HEK293 (cell line): ENCODE measurements around the gene CAMK2B.

Experiments used
- CTCF ChIA-PET: fragments of 350-600 bp; formaldehyde crosslinking; extraction: SDS; loops from one replicate; lab custom pipeline; 2021; ENCODE audit warnings: antibody characterized with exemption; lab: Yijun Ruan, JAX
- POLR2A ChIA-PET: fragments of 300-600 bp; formaldehyde crosslinking; extraction: SDS; loops from one replicate; lab custom pipeline; 2020; ENCODE audit warnings: antibody characterized with exemption, inconsistent platforms; lab: Yijun Ruan, JAX
- H3K27ac ChIP-seq: fragments of 200-500 bp; sonication (Bioruptor generic); 2 replicates; pipeline ENCODE4 v1.5.1; 2014; ENCODE audit warnings: low read depth, low read length, control low read depth, inconsistent platforms; ENCODE audit errors: extremely low read depth
- H3K36me3 ChIP-seq, 2 experiments: fragments of 200-500 bp in 1 of 2; sonication (Bioruptor generic) in 1 of 2; 1 replicate in 1 of 2; 2 replicates in 1 of 2; pipeline ENCODE4 v1.5.1; 2014 to 2017; ENCODE audit warnings: inconsistent platforms in 2 of 2, low read length in 2 of 2; ENCODE audit not compliant: control insufficient read depth in 2 of 2, insufficient read depth in 1 of 2
- H3K4me1 ChIP-seq: fragments of 200-500 bp; sonication (Bioruptor generic); 2 replicates; pipeline ENCODE4 v1.5.1; 2014; ENCODE audit warnings: mild to moderate bottlenecking, low read length, inconsistent platforms; ENCODE audit not compliant: control insufficient read depth, insufficient read depth
- H3K4me3 ChIP-seq: 2 replicates; pipeline ENCODE4 v1.5.1; 2011; ENCODE audit warnings: low read depth, mild to moderate bottlenecking, control low read depth, low read length, moderate library complexity
- H3K9me3 ChIP-seq: fragments of 200-500 bp; sonication (Bioruptor generic); 2 replicates; pipeline ENCODE4 v1.5.1; 2014; ENCODE audit warnings: low read depth, low read length, inconsistent platforms; ENCODE audit not compliant: control insufficient read depth, insufficient read depth
- ATF2 ChIP-seq: fragments of 450-650 bp; formaldehyde crosslinking; IDR thresholded peaks from 2 replicates; pipeline ENCODE4 v1.5.1; 2016; ENCODE audit warnings: missing biosample characterization, missing genetic modification characterization, low read depth
- EGR2 ChIP-seq: fragments of 450-650 bp; formaldehyde crosslinking; IDR thresholded peaks from 2 replicates; pipeline ENCODE4 v1.5.1; 2016; ENCODE audit warnings: low read depth, missing biosample characterization, missing genetic modification characterization
- KLF1 ChIP-seq: fragments of 450-650 bp; formaldehyde crosslinking; IDR thresholded peaks from 2 replicates; pipeline ENCODE4 v1.5.1; 2016; ENCODE audit warnings: missing biosample characterization, missing genetic modification characterization
- KLF10 ChIP-seq: fragments of 450-650 bp; IDR thresholded peaks from 2 replicates; pipeline ENCODE4 v1.5.1; 2018; ENCODE audit warnings: missing biosample characterization, mild to moderate bottlenecking, missing genetic modification characterization
- KLF8 ChIP-seq: fragments of 450-650 bp; formaldehyde crosslinking; IDR thresholded peaks from 2 replicates; pipeline ENCODE4 v1.5.1; 2016; ENCODE audit warnings: missing biosample characterization, missing genetic modification characterization
- KLF9 ChIP-seq: fragments of 450-650 bp; formaldehyde crosslinking; IDR thresholded peaks from 2 replicates; pipeline ENCODE4 v1.5.1; 2016; ENCODE audit warnings: missing biosample characterization, missing genetic modification characterization, low read depth
- SALL2 ChIP-seq: fragments of 450-650 bp; formaldehyde crosslinking; IDR thresholded peaks from 2 replicates; pipeline ENCODE4 v1.5.0; 2017; ENCODE audit warnings: missing biosample characterization, mild to moderate bottlenecking, missing genetic modification characterization, borderline replicate concordance
- SCRT2 ChIP-seq: fragments of 450-650 bp; formaldehyde crosslinking; IDR thresholded peaks from 2 replicates; pipeline ENCODE4 v1.5.1; 2016; ENCODE audit warnings: missing biosample characterization, missing genetic modification characterization
- ZBTB7A ChIP-seq: fragments of 450-650 bp; formaldehyde crosslinking; IDR thresholded peaks from 2 replicates; pipeline ENCODE4 v1.5.1; 2016; ENCODE audit warnings: low read depth, missing biosample characterization, missing genetic modification characterization
- ZNF211 ChIP-seq: fragments of 450-650 bp; formaldehyde crosslinking; IDR thresholded peaks from 2 replicates; pipeline ENCODE4 v1.5.1; 2016; ENCODE audit warnings: low read depth, missing biosample characterization, missing genetic modification characterization
- ZNF529 ChIP-seq: fragments of 450-650 bp; formaldehyde crosslinking; IDR thresholded peaks from 2 replicates; pipeline ENCODE4 v1.5.1; 2017; ENCODE audit warnings: missing genetic modification characterization, missing biosample characterization; ENCODE audit not compliant: insufficient replicate concordance
- ZNF548 ChIP-seq: fragments of 450-650 bp; formaldehyde crosslinking; IDR thresholded peaks from 2 replicates; pipeline ENCODE4 v1.5.1; 2016; ENCODE audit warnings: missing biosample characterization, missing genetic modification characterization
- ZNF558 ChIP-seq: fragments of 450-650 bp; formaldehyde crosslinking; IDR thresholded peaks from 2 replicates; pipeline ENCODE4 v1.5.1; 2016; ENCODE audit warnings: missing biosample characterization, missing genetic modification characterization
- ZNF561 ChIP-seq: fragments of 450-650 bp; IDR thresholded peaks from 2 replicates; pipeline ENCODE4 v1.5.1; 2018; ENCODE audit warnings: missing biosample characterization, missing genetic modification characterization, borderline replicate concordance
- ZNF623 ChIP-seq: fragments of 450-650 bp; formaldehyde crosslinking; IDR thresholded peaks from 2 replicates; pipeline ENCODE4 v1.5.1; 2016; ENCODE audit warnings: missing biosample characterization, missing genetic modification characterization
- ZNF677 ChIP-seq: fragments of 450-650 bp; IDR thresholded peaks from 2 replicates; pipeline ENCODE4 v1.5.0; 2018; ENCODE audit warnings: missing biosample characterization, mild to moderate bottlenecking, missing genetic modification characterization, moderate library complexity
- ZSCAN23 ChIP-seq: fragments of 450-650 bp; formaldehyde crosslinking; IDR thresholded peaks from 2 replicates; pipeline ENCODE4 v1.5.1; 2016; ENCODE audit warnings: missing biosample characterization, missing genetic modification characterization
- TF ChIP-seq, protein P1 (sequence below): fragments of 450-650 bp; IDR thresholded peaks from 2 replicates; pipeline ENCODE4 v1.5.1; 2018; ENCODE audit warnings: missing biosample characterization, missing genetic modification characterization
- TF ChIP-seq, protein P2 (sequence below): fragments of 450-650 bp; formaldehyde crosslinking; IDR thresholded peaks from 2 replicates; pipeline ENCODE4 v1.5.1; 2016; ENCODE audit warnings: missing biosample characterization, missing genetic modification characterization
- TF ChIP-seq, protein P3 (sequence below): fragments of 450-650 bp; IDR thresholded peaks from 2 replicates; pipeline ENCODE4 v1.5.1; 2018; ENCODE audit warnings: missing biosample characterization, mild to moderate bottlenecking, missing genetic modification characterization

Gene CAMK2B

DNA sequence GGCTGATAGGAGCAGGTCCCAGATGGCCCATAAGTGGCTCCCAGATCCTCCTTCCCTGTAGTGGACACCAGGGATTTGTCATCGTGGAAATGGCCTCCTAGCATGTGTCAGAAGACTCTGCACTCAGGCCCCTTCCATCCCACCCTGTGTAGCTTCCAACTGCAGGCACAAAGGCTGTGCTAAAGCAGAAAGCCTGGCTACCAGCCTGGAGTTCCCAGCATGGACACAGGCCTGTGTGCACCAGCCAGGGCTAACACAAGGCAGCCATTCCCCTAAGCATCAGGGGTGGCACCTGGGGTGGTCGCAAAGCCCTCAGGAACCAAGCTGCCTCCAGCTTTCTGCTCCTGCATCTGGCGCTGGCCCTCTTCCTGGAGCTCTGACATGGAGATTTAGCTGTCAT lies 4.5 kb upstream of the CAMK2B start (continued):
- TF ChIP-seq, protein P1, sequence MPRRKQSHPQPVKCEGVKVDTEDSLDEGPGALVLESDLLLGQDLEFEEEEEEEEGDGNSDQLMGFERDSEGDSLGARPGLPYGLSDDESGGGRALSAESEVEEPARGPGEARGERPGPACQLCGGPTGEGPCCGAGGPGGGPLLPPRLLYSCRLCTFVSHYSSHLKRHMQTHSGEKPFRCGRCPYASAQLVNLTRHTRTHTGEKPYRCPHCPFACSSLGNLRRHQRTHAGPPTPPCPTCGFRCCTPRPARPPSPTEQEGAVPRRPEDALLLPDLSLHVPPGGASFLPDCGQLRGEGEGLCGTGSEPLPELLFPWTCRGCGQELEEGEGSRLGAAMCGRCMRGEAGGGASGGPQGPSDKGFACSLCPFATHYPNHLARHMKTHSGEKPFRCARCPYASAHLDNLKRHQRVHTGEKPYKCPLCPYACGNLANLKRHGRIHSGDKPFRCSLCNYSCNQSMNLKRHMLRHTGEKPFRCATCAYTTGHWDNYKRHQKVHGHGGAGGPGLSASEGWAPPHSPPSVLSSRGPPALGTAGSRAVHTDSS (tag by site-specific recombination), result no peak
- TF ChIP-seq ZNF561 (tag by site-specific recombination), result no peak
- no peak for TF ChIP-seq KLF9 (tag by site-specific recombination)
- TF ChIP-seq ZBTB7A, result no peak
- TF ChIP-seq ZNF558 (tag by site-specific recombination), result no peak
- no peak for TF ChIP-seq ZSCAN23
- TF ChIP-seq ZNF623 (tag by site-specific recombination), result no peak
- no peak for TF ChIP-seq SALL2
- TF ChIP-seq SCRT2 (tag by site-specific recombination), result no peak
- no peak for TF ChIP-seq ZNF211 (tag by site-specific recombination)
- TF ChIP-seq ZNF677, result no peak

DNA sequence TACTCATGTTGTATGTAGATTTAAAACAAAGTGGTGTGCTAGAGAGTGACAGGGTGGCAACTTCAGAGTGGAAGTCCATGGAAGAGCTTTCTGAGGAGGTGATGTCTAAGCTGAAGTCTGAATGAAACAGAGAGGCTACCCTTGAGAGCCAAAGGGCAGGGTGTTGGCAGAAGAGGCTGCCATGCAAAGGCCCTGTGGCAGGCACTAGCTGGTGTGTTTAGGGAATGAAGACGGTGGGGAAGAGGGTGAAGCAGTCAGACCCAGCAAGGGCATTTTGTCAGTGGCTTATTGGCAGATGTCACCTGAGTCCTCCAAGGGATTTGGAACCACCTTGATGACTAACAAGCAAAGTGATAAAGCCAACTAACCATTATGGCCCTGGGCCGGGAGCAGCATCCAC lies 3.7 kb upstream of the CAMK2B start:
- Histone ChIP-seq H3K4me3 (no peak overlapping the region), H3K4me1 (no peaks in the 10 kb centered on the region), H3K9me3 (no peaks in the 10 kb centered on the region), H3K36me3 (no peaks in the 10 kb centered on the region), H3K27ac (no peak overlapping the region)
- CTCF ChIA-PET, result no interaction called here
- POLR2A ChIA-PET, result no interaction called here
- no peak for TF ChIP-seq ZNF529 (tag by site-specific recombination)
- TF ChIP-seq ZNF623 (tag by site-specific recombination), result peak; percentile 97

DNA sequence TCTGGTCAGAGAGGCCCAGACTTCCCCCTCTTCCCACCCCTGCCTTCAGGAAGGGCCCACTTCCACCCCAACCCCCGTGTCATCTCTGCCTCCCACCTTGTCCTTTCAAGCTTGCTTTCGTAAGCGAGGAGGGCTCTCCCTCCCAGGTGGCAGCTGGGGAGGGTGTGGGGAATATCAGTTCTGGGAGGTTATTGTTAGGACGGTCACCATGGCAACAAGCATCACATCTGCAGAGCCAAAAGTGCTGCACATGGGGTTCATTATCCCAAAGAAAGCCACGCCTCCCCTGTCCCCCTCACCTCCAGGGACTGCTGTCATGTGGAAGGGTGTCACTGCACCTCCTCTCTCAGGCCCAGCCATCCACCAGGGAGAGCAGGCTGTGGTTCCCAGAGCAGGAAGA lies 2.6 kb upstream of the CAMK2B start:
- ChIA-PET POLR2A (no interaction called here), CTCF (no interaction called here)

More for the DNA sequence above, 2.6 kb upstream of the CAMK2B start:
- TF ChIP-seq ZNF548 (no peak), KLF1 (tag by site-specific recombination) (no peak), ATF2 (tag by site-specific recombination) (no peak), EGR2 (tag by site-specific recombination) (peak; percentile 44), KLF8 (tag by site-specific recombination) (no peak), KLF10 (tag by site-specific recombination) (no peak)
- TF ChIP-seq, protein P2, sequence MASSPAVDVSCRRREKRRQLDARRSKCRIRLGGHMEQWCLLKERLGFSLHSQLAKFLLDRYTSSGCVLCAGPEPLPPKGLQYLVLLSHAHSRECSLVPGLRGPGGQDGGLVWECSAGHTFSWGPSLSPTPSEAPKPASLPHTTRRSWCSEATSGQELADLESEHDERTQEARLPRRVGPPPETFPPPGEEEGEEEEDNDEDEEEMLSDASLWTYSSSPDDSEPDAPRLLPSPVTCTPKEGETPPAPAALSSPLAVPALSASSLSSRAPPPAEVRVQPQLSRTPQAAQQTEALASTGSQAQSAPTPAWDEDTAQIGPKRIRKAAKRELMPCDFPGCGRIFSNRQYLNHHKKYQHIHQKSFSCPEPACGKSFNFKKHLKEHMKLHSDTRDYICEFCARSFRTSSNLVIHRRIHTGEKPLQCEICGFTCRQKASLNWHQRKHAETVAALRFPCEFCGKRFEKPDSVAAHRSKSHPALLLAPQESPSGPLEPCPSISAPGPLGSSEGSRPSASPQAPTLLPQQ, result no peak
- TF ChIP-seq, protein P3, sequence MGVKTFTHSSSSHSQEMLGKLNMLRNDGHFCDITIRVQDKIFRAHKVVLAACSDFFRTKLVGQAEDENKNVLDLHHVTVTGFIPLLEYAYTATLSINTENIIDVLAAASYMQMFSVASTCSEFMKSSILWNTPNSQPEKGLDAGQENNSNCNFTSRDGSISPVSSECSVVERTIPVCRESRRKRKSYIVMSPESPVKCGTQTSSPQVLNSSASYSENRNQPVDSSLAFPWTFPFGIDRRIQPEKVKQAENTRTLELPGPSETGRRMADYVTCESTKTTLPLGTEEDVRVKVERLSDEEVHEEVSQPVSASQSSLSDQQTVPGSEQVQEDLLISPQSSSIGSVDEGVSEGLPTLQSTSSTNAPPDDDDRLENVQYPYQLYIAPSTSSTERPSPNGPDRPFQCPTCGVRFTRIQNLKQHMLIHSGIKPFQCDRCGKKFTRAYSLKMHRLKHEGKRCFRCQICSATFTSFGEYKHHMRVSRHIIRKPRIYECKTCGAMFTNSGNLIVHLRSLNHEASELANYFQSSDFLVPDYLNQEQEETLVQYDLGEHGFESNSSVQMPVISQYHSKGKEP (tag by site-specific recombination), result no peak
- H3K36me3 ChIP-seq, result no peaks in the 10 kb centered on the region
- H3K4me1 ChIP-seq, result no peaks in the 10 kb centered on the region
- H3K4me3 ChIP-seq, result no peak overlapping the region
- no peaks in the 10 kb centered on the region for H3K9me3 ChIP-seq
- H3K27ac ChIP-seq, result no peak overlapping the region
